Suprapubic skin (tissue), 3 donors: Measurements from ENCODE around the gene IFNA8.

Experiments used
- CTCF ChIP-seq, 2 donors: fragments of 200-600 bp in 1 of 2; fragments of 450-650 bp in 1 of 2; sonication (generic) in 1 of 2; IDR thresholded peaks; one replicate each; pipeline ENCODE4 v1.5.1; 2016 to 2019; ENCODE audit warnings: antibody characterized with exemption in 2 of 2, mild to moderate bottlenecking in 1 of 2, moderate library complexity in 1 of 2
- POLR2A ChIP-seq, 2 donors: fragments of 450-650 bp; IDR thresholded peaks; one replicate each; pipeline ENCODE4 v1.6.1; 2017; ENCODE audit warnings: antibody characterized with exemption in 2 of 2, mild to moderate bottlenecking in 2 of 2, moderate library complexity in 2 of 2

DNA sequence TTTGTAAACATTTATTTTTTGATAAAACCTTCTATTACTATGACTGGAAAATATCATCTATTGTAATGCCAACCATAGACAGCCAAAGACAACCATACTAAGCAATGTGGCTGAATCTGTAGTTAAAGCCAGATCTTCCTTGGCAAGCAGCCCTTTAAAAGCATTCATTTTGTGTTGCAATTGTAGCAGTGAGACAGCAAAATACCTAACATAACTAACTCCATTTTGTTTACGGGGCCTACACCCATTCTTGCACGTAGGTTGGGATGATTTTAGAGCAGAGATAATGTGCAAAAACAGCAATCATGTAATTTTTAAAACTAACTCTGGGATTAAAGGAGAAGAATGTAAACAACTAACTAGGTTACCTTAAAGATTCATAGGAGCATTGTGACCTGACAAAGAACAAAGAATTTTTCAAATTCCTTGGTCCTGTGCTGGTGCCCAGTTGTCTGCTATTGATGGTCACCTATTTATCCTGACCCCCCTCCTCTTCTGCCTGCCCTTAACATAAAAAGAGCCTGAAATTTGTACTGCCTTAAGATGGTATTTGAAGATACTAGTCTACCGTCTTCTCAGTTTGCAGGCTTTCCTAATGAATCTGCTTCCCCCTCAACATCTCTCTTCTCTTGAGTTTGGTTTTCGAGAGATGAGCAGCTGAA, 41.9 kb downstream of the IFNA8 start:
- no peak for TF ChIP-seq CTCF (IDR thresholded peaks at IDR 0.05)
- TF ChIP-seq POLR2A (IDR thresholded peaks at IDR 0.05) = no peak
